ENCODE results near the gene SIRPB1.
"Not testable (repeated sequence)": the region's sequence is repeated elsewhere in the genome, so short reads cannot be mapped to it uniquely, and the experiment has no call there.

SIRPB1 gene

GRCh38 chr20:1636621-1637020, 16.8 kb upstream of the SIRPB1 start:
- DNase-seq = no peak

GRCh38 chr20:1635291-1635979, 15.6 kb upstream of the SIRPB1 start:
- no peak for DNase-seq

DNA sequence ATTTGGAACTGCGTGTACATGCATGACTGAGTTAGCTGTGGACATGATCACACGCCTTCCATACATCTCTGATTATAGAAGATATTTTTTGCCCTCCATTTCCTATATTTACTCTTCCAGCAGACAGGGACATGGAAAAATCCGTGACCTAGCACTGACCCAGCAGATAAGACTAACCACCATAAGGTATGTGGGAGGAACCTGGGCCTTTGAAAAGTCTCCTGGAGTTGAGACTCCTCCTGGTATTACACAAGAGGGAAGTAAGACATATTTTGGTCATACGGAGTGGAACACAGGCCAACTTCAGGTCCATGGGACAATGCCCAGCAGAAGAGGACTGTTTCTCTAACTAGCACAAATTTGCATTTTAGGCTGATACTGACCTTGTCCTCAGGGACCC, 13.7 kb upstream of the SIRPB1 start:
- no peak for DNase-seq

DNA sequence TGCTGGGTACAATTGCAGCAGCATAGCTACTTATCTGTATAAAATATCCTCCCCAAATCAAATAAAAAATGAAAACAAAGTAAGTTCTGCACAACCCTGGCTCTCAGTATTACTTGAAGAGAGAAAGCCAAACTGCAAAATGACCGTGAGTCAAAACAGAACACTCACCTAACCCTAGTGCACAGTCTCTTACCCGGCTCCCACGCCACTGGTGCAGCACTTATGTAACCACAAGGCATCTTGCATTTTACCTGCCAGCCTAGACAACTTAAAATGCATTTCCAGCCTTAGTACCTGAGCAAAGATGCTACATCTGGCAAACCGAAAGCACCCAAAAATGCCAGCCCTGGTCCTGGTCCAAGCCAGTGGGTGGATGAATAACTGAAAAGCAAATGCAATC, 12.4 kb upstream of the SIRPB1 start:
- no peak for DNase-seq

GRCh38 chr20:1631309-1632151, 11.7 kb upstream of the SIRPB1 start:
- no peak for DNase-seq

- DNase-seq = no peak
Measured at GRCh38 chr20:1630186-1630585, 10.4 kb upstream of the SIRPB1 start.

DNA sequence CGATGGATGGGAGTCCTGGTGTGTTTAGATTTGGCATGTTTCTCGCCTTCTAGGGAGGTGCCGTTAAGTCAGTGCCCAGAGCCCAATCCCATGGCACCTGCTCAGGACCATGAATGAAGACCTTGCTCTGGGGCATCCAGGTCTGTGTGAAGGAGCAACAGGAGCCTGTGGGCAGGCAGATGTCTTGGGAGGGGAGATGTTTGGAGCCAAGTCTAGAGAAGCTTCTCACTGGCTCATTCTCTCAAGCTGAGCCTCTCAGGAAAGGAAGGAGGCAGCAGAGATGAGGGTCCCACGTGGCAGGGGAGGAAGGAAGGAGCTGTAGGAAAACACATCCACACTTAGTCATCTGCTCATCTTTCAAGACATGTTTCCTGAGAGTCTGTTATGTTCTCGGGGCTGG, 9.5 kb upstream of the SIRPB1 start:
- DNase-seq = no peak

DNA sequence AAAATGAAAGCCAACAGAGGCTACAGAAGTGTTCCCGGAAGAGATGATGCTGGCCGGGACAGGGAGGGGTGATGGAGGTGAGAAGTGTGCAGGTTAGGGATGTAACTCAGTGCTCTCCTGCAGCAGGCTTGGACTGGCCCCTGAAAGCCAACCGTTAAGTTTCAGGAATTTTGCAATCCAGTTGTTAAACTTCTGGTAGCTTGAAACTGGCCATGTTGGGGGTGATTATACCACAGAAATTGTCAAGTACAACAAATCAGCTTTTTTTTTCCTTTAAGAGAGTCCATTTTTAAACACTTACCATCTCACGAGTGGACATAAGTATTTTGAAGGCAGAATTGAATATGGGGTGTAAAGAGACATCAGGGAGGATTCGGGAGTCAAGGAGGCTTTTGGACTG, 8.8 kb upstream of the SIRPB1 start:
- DNase-seq = no peak

- no peak for DNase-seq
Measured at GRCh38 chr20:1627200-1627550, 7.4 kb upstream of the SIRPB1 start.

DNA sequence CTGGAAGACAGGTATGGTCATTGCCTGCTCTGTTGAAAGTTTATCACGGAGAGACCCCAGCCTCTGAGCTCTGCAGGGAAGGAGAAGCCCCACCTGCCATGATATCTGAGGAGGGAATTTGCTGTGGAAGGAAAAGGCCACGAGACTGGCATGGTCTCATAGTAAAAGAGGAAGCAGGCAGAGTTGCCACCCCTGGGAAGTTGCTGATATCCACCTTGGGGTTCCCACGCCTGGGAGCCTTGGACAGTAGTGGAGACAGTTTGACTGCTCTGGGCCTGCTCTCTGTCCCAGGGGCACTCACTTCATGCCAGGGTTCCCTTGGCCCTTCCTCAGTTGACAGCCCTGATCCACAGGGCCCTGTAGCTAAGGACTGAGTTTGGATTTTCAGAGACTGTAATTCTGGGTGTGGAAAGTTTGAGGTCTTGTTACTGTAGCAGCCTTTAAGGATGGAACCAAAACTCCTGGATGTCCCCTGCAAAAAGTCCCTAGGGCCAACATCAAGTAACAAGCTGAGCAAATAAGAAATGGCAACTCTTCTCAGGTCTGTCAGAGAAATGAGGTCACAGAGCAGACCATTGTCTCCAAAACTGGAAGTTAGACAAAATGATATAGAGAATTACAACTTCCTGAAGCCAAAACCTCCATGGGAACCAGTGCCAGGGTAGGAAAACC, 6.9 kb upstream of the SIRPB1 start:
- DNase-seq = no peak

DNA sequence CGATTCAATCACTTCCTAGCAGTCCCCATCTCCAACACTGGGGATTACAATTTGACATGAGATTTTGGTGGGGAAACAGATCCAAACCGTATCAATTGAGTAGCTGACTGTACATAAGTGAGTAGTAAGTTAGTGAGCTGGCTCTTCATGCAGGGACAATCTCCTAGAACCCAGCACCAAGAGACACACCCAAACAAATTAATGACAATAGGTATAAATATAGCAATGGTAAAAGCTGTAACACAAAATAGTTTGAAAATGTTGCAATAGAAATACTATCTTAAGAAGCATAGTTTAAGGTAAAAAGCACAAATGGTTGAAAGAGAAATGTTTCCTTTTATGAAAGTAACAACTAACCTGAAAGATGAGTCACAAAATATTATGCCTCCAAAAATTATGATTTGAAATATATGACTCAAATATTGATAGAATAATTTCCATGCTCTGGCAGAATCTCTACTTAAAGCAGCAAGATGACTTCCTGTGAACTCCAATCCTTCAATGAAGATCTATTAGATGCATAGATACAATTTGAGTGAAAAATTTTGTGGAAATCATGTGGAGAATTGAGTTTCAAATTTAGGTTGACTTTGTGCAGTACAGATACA, 5.4 kb upstream of the SIRPB1 start:
- DNase-seq = no peak

- no peak for DNase-seq
Measured at GRCh38 chr20:1623501-1624205, 3.8 kb upstream of the SIRPB1 start.

GRCh38 chr20:1622450-1622849, 2.6 kb upstream of the SIRPB1 start:
- DNase-seq = no peak

DNA sequence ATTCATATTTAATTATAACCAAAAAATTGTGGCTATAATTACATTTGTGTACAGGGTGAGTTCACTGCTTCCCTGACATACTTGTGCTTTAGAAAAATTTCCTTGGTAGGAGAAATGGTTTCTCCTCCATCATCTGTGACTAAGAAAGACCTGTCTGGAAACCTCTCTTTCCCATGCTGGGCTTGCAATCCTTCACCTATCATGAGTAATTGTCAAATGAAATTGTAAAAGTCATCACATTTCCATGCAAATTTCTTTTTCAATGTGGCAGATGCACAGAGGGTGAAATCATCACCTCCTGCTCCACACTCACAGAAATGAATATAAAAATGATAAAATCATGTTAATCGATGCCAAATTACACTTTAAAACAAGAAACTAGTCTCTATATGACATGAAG, 1.5 kb upstream of the SIRPB1 start:
- DNase-seq = no peak

GRCh38 chr20:1618954-1619540, 762 bp downstream of the SIRPB1 start:
- no peak for DNase-seq

- no peak for DNase-seq
Measured at GRCh38 chr20:1618479-1618878, 1.3 kb downstream of the SIRPB1 start.

GRCh38 chr20:1616858-1617434, 2.9 kb downstream of the SIRPB1 start:
- DNase-seq = no peak

DNA sequence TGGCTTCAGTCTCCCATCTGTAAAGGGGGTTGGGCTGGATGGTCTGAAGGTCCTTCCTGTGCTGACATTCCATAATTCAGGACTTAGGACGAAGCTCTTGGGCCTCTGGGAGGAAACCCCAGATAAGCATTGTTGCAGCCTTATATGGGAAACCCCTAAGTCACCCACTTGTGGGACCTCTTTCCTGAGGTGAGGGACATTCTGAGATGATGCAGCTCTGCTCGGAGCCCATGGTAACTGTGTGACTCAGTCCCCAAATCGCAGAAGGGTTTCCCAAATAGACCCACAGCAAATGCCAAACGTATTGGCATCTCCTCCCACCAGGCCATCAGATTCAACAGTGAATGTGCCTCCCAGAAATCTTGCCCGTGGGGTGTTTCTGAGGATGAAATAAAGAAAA, 9.4 kb downstream of the SIRPB1 start:
- DNase-seq = not testable (repeated sequence)

DNA sequence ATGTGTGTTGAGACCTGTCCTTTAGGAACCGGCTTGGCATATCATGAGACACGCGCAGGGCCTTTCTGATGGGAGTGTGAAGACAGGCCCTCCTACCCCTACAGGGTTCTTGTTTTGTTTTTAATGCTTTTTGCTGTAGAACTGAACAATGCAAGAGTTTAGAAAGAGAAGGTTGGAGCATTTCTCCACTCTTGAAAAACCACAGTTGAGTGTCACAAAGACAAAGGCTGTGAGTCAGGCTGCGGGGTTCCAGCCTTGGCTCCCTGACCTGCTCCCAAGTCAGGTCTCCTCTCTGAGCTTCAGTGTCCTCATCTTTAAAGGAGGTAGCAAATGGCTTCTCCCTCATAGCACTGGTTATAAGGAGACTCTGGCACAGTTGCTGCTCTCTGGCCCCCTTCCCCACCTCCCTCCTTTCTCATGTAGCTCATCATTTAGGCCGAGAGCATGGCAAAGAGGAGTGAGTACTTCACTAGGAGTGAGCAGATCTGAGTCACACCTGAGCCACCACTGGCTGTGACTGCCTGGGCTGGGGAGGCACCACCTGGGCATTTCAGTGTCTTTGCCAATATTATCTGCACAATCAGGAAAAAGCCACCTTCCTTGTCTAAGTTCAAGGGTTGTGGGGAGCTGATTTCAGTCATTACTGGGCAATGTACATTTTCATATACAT, 11.0 kb downstream of the SIRPB1 start:
- DNase-seq = not testable (repeated sequence)

- DNase-seq = no peak
Measured at GRCh38 chr20:1600736-1601135, 19.1 kb downstream of the SIRPB1 start.

- no peak for DNase-seq
Measured at GRCh38 chr20:1595333-1595732, 24.5 kb downstream of the SIRPB1 start.
